GM18511 (cell line): Measurements from ENCODE around the gene MLEC.

ENCODE experiments used
- ATAC-seq: cut with Tn5 transposase; IDR thresholded peaks from one replicate; pipeline ENCODE4 v1.9.1; 2021; ENCODE audit warnings: mild to moderate bottlenecking, moderate library complexity; ENCODE audit not compliant: unreplicated experiment

MLEC gene

GRCh38 chr12:120686690-120687577, at the start of gene MLEC:
MLEC (plus strand) TSS chr12:120687149; CDS start chr12:120687297, 148 bp downstream.
- peak; percentile 71 for ATAC-seq

GRCh38 chr12:120639771-120640721, 46.9 kb upstream of the MLEC start, which contains the start of gene CABP1:
CABP1 (plus strand) TSS chr12:120640626; CDS start chr12:120640686, 60 bp downstream.
- ATAC-seq = peak; percentile 73

- ATAC-seq = peak; percentile 68
Measured at GRCh38 chr12:120640861-120641833, 45.8 kb upstream of the MLEC start.

DNA sequence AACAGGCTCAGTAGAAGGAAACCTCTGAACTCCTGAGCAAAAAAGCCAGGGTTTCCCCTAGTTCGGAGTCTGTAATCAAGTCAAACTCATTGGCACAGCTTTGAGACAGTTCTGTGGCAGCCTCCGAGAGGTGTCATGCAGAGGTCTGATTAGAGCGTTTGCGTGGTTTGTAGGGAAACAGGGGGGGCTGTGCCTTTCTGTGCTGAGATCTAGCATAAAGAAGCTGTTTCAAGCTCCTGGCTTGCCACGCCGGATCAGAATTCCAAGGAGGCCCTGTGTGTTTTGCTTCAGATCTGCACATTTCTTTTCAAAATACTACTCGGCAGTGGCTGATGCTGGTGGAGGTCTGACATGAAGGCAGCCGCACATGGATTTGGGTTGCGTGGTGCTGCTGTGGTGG, 44.8 kb upstream of the MLEC start:
- ATAC-seq = no peak

GRCh38 chr12:120642826-120643225, 44.1 kb upstream of the MLEC start:
- no peak for ATAC-seq

DNA sequence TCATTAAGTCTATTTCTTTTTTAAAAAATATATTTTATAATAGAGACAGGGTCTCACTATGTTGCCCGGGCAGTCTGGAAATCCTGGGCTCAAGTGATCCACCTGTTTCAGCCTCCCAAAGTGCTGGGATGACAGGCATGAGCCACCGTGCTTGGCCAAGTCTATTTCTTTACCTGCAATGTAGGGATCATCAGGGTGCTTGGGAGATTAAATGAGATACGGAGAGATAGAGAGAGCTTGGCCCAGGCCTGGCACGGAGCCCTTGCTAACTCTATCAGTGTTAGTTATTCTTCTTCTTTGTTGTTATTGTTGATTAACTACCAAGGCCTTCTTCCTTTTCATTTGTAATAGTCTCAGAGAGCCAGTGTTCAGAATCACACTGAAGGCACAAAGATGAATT, 43.4 kb upstream of the MLEC start:
- no peak for ATAC-seq

GRCh38 chr12:120646044-120646443, 40.9 kb upstream of the MLEC start:
- ATAC-seq = no peak

- ATAC-seq = no peak
Measured at GRCh38 chr12:120647375-120647755, 39.6 kb upstream of the MLEC start.

- peak; percentile 9 for ATAC-seq
Measured at GRCh38 chr12:120649442-120650232, 37.3 kb upstream of the MLEC start.

DNA sequence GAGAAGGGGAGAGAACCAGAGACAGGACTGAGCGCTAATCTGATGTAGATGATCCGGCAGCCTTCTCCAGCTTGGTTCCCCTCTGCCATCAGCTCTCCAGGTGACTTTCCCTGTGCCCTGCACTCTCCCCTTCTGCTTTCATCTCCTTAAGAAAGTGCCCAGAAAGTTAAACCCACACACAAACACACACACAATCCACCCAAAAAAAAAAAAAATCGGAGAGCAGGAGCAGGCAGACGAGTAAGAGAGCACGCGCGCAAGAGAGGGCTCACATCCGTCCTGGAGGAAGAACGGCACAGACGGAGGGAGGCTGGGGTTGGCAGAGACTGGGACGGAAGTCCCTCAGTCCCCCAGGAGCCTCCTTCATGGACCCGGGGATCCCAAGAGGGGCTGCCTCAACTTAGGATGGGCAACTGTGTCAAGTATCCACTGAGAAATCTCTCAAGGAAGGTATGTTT, 36.7 kb upstream of the MLEC start:
- no peak for ATAC-seq

GRCh38 chr12:120651821-120652220, 35.1 kb upstream of the MLEC start:
- ATAC-seq = no peak

DNA sequence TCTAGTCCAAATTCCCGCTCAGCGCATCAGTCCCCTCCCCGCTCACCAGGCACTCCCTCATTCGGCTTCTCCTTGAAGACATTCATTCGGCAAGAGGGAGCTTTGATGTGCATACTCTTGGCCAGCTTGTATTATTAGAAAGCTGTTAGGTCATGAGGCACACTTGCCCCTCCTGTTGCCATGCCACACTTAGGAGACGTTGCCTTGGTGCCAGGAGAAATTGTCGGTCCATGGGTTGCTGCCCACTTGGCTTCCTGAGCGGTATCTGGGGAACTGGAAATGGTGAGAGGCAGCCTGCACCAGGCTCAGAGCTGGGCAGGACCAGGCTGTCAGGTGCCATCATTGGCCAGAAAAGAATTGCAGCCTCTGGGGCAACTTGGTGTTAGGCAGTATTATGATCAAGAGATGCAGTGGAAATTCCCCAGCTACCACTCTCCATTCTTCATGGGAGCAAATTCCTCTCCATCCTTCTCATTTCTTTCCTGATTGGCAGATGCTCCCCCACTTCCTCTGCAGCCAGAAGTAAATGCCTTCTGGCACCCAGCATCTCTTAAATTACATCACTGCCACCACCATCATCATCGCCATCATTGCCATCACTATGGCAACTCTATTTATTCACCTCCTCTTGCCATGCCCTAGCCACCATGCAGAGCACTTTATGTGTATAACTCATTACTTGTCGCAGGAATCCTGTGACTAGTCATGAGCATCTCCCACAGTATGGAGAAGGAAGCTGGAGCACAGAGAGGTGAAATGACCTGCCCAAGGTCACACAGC, 34.1 kb upstream of the MLEC start:
- no peak for ATAC-seq

DNA sequence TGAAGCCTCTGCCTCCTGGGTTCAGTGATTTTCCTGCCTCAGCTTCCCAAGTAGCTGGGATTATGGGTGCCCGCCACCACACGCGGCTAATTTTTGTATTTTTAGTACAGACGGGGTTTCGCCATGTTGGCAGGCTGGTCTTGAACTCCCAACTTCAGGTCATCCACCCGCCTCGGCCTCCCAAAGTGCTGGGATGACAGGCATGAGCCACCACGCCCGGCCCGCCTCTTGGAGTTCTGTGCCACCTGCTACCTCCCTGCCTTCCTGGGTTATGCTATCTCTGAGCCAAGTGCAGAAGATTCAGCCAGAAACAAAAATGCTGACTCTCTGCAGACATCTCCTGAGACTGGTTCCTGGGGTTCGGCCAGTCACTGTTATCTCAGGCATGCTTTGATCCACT, 33.3 kb upstream of the MLEC start:
- no peak for ATAC-seq

DNA sequence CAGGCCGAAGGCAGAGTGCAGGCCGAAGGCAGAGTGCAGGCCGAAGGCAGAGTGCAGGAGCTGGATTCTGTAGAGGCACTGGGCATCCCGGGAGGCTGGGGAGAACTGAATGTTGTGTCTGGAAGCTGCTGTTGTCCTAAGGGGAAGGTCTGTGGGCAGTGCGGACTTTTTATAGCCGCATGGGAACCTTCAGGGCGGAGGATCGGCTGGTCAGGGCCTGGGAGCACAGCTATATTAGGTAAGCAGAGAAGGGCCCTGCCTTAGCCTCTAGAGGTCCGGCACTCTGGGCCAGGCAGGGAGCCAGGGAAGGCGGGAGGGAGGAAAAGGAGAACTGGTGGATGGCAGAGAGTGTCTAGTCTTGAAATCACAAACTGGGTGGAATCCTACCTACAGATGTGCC, 32.3 kb upstream of the MLEC start:
- no peak for ATAC-seq

- ATAC-seq = no peak
Measured at GRCh38 chr12:120656008-120656407, 30.9 kb upstream of the MLEC start.

DNA sequence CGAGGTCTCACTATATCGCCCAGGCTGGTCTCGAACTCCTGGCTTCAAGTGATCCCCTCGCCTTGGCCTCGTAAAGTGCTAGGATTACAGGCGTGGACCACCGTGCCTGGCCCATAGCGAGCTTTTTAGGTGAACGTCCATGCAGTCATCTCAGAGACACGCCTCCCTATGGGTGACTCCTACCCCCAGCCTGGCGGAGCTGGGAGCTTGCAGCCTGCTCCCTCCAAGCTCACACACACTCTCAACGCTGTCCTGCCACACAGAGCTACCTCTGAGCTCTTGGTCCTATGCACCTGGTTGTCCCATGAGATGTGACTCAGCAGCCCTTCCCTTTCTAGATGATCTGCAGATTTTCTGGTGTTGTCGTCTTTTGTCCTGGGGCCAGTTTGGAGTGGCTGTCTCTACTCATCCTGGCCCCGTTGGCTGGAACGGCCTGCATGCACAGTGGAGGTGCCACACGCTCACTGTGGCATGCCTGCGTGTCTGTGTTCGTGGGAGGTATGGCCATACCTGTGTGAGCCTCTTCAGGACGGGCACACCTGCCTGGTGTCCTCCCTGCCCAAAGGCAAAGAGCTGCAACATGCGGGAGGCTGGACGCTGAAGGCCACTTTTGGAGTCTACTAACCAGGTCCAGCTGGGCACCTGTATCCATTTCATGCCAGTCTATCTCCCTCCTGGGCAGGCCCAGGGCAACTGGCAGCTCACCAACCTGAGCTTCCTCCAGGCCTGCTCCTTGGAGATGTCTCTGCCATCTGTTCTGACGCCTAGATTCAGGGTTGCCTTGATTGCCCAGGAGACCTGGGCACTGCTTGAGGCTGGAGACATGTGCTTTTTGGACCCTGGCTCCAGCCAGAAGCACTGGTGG, 28.4 kb upstream of the MLEC start:
- ATAC-seq = no peak

DNA sequence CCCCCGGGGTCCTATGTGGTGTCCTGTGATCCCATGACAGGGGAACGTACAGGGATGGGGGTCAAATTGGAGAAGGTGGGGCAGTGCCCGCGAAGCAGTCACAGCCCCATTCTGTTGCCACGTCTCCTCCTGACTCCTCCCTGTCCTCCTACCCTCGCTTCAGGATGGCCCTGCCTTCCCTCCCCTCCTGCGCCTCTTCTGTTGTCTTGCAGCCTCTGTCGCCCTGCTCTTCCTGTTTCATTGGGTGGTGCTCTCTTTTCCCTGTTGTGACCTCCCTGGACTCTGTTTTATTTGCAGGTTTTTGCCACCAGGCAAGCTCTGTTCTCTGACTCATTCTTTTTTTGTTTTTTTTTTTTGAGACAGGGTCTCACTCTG, 27.8 kb upstream of the MLEC start:
- no peak for ATAC-seq

DNA sequence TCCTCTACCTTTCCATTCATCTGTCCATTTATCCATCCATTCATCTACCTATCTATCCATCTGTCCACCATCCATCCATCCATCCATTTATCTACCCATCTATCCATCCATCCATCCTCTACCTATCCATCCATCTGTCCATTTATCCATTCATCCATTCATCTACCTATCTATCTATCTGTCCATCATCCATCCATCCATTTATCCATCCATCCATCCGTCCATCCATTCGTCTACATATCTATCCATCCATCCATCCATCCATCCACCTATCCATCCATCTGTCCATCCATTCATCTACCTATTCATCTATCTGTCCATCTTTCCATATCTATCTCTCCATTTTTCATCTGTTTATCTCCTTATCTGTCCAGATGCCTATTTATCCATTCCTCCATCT, 25.5 kb upstream of the MLEC start:
- no peak for ATAC-seq
